Measurements from ENCODE around the gene KIAA0319L. TPM values are rescaled to one million over a fixed set of nuclear protein-coding genes. Genes with fewer than 3 reads are reported as not detected.

KIAA0319L gene
- total RNA-seq, 1 donor from 2014 or later: 50.6 TPM

GRCh38 chr1:35394386-35394785 lies 162.8 kb downstream of the KIAA0319L start:
- peaks cover 7 to 78% of the 10 kb centered on the region in 2 donors for H3K36me3 ChIP-seq
- no peaks in the 10 kb centered on the region for H3K9me3 ChIP-seq
- no peak overlapping the region for H3K4me3 ChIP-seq
- H3K27ac ChIP-seq: no peak overlapping the region
- DNase-seq (ENCODE audit: extremely low spot score in 2 of 2): no peak
- TF ChIP-seq CTCF (IDR thresholded peaks at IDR 0.05) (no peak), POLR2A (IDR thresholded peaks at IDR 0.05) (no peak), POLR2AphosphoS5 (IDR thresholded peaks at IDR 0.05; ENCODE audit: insufficient read depth in 1 of 2, low read depth in 1 of 2) (no peak)
- no peaks in the 10 kb centered on the region for H3K4me1 ChIP-seq
- intact Hi-C loops (cut with DNase I): no loop called here
- no peaks in the 10 kb centered on the region for H3K27me3 ChIP-seq

GRCh38 chr1:35390600-35391494 lies 166.4 kb downstream of the KIAA0319L start:
- TF ChIP-seq CTCF (IDR thresholded peaks at IDR 0.05) (no peak), POLR2A (IDR thresholded peaks at IDR 0.05) (no peak), POLR2AphosphoS5 (IDR thresholded peaks at IDR 0.05; ENCODE audit: insufficient read depth in 1 of 2, low read depth in 1 of 2) (no peak)
- intact Hi-C loops (cut with DNase I): no loop called here
- Histone ChIP-seq H3K27ac (no peak overlapping the region), H3K27me3 (no peaks in the 10 kb centered on the region), H3K4me1 (no peaks in the 10 kb centered on the region), H3K4me3 (no peak overlapping the region), H3K9me3 (no peaks in the 10 kb centered on the region), H3K36me3 (peaks cover 0 to 57% of the 10 kb centered on the region in 2 donors)
- no peak for DNase-seq (ENCODE audit: extremely low spot score in 2 of 2)

- no peaks in the 10 kb centered on the region for H3K27me3 ChIP-seq
- no peak for DNase-seq (ENCODE audit: extremely low spot score in 2 of 2)
- H3K27ac ChIP-seq: no peak overlapping the region
- no peaks in the 10 kb centered on the region for H3K9me3 ChIP-seq
- TF ChIP-seq POLR2A (IDR thresholded peaks at IDR 0.05) (no peak), CTCF (IDR thresholded peaks at IDR 0.05) (no peak), POLR2AphosphoS5 (IDR thresholded peaks at IDR 0.05; ENCODE audit: insufficient read depth in 1 of 2, low read depth in 1 of 2) (no peak)
- peaks cover 0 to 37% of the 10 kb centered on the region in 2 donors for H3K36me3 ChIP-seq
- H3K4me3 ChIP-seq: no peak overlapping the region
- intact Hi-C loops (cut with DNase I): no loop called here
- H3K4me1 ChIP-seq: no peaks in the 10 kb centered on the region
These were observed 170.2 kb downstream of the KIAA0319L start for GRCh38 chr1:35386959-35387358.

GRCh38 chr1:35386290-35386689 lies 170.9 kb downstream of the KIAA0319L start:
- H3K36me3 ChIP-seq: peaks cover 0 to 33% of the 10 kb centered on the region in 2 donors
- intact Hi-C loops (cut with DNase I): no loop called here
- no peak for TF ChIP-seq POLR2A (IDR thresholded peaks at IDR 0.05)
- TF ChIP-seq CTCF (IDR thresholded peaks at IDR 0.05): no peak
- TF ChIP-seq POLR2AphosphoS5 (IDR thresholded peaks at IDR 0.05; ENCODE audit: insufficient read depth in 1 of 2, low read depth in 1 of 2): no peak
- no peak overlapping the region for H3K4me3 ChIP-seq
- no peaks in the 10 kb centered on the region for H3K4me1 ChIP-seq
- H3K27ac ChIP-seq: no peak overlapping the region
- H3K9me3 ChIP-seq: no peaks in the 10 kb centered on the region
- DNase-seq (ENCODE audit: extremely low spot score in 2 of 2): no peak
- no peaks in the 10 kb centered on the region for H3K27me3 ChIP-seq

Other genes with a start within 250 kb of the KIAA0319L start
- 24.8 TPM for gene NCDN, start 396 bp upstream of the KIAA0319L start, total RNA-seq
- 6.4 TPM for gene TFAP2E, start 15.9 kb upstream of the KIAA0319L start, total RNA-seq
- 39.3 TPM for gene PSMB2, start 84.1 kb upstream of the KIAA0319L start, total RNA-seq
- 12.5 TPM for gene C1orf216, start 161.5 kb upstream of the KIAA0319L start, total RNA-seq
- gene CLSPN, start 212.6 kb upstream of the KIAA0319L start, total RNA-seq: 1.7 TPM